HEK293 (cell line): ENCODE measurements around the gene ANKRD44.

Experiments
- CTCF ChIA-PET: fragments of 350-600 bp; formaldehyde crosslinking; extraction: SDS; loops from one replicate; lab custom pipeline; 2021; ENCODE audit warnings: antibody characterized with exemption; lab: Yijun Ruan, JAX
- POLR2A ChIA-PET: fragments of 300-600 bp; formaldehyde crosslinking; extraction: SDS; loops from one replicate; lab custom pipeline; 2020; ENCODE audit warnings: antibody characterized with exemption, inconsistent platforms; lab: Yijun Ruan, JAX
- H3K27ac ChIP-seq: fragments of 200-500 bp; sonication (Bioruptor generic); 2 replicates; pipeline ENCODE4 v1.5.1; 2014; ENCODE audit warnings: low read depth, low read length, control low read depth, inconsistent platforms; ENCODE audit errors: extremely low read depth
- H3K36me3 ChIP-seq, 2 experiments: fragments of 200-500 bp in 1 of 2; sonication (Bioruptor generic) in 1 of 2; 1 replicate in 1 of 2; 2 replicates in 1 of 2; pipeline ENCODE4 v1.5.1; 2014 to 2017; ENCODE audit warnings: inconsistent platforms in 2 of 2, low read length in 2 of 2; ENCODE audit not compliant: control insufficient read depth in 2 of 2, insufficient read depth in 1 of 2
- H3K4me1 ChIP-seq: fragments of 200-500 bp; sonication (Bioruptor generic); 2 replicates; pipeline ENCODE4 v1.5.1; 2014; ENCODE audit warnings: mild to moderate bottlenecking, low read length, inconsistent platforms; ENCODE audit not compliant: control insufficient read depth, insufficient read depth
- H3K4me3 ChIP-seq: 2 replicates; pipeline ENCODE4 v1.5.1; 2011; ENCODE audit warnings: low read depth, mild to moderate bottlenecking, control low read depth, low read length, moderate library complexity
- H3K9me3 ChIP-seq: fragments of 200-500 bp; sonication (Bioruptor generic); 2 replicates; pipeline ENCODE4 v1.5.1; 2014; ENCODE audit warnings: low read depth, low read length, inconsistent platforms; ENCODE audit not compliant: control insufficient read depth, insufficient read depth
- AEBP2 ChIP-seq: fragments of 450-650 bp; formaldehyde crosslinking; IDR thresholded peaks from 2 replicates; pipeline ENCODE4 v1.5.1; 2016; ENCODE audit warnings: missing biosample characterization, missing genetic modification characterization, borderline replicate concordance
- KLF9 ChIP-seq: fragments of 450-650 bp; formaldehyde crosslinking; IDR thresholded peaks from 2 replicates; pipeline ENCODE4 v1.5.1; 2016; ENCODE audit warnings: missing biosample characterization, missing genetic modification characterization, low read depth
- OVOL3 ChIP-seq: fragments of 450-650 bp; formaldehyde crosslinking; IDR thresholded peaks from 2 replicates; pipeline ENCODE4 v1.5.1; 2016; ENCODE audit warnings: missing biosample characterization, missing genetic modification characterization
- SP3 ChIP-seq: fragments of 450-650 bp; formaldehyde crosslinking; IDR thresholded peaks from 2 replicates; pipeline ENCODE4 v1.5.1; 2016; ENCODE audit warnings: missing biosample characterization, missing genetic modification characterization
- TRIM28 ChIP-seq: IDR thresholded peaks from 2 replicates; pipeline ENCODE4 v1.6.1; 2011; ENCODE audit warnings: low read length, control low read depth, borderline replicate concordance
- YY1 ChIP-seq: fragments of 450-650 bp; formaldehyde crosslinking; IDR thresholded peaks from 2 replicates; pipeline ENCODE4 v1.5.1; 2018; ENCODE audit warnings: missing biosample characterization, missing genetic modification characterization
- YY2 ChIP-seq: fragments of 450-650 bp; formaldehyde crosslinking; IDR thresholded peaks from 2 replicates; pipeline ENCODE4 v1.5.1; 2016; ENCODE audit warnings: missing biosample characterization, missing genetic modification characterization
- ZBTB1 ChIP-seq: fragments of 450-650 bp; formaldehyde crosslinking; IDR thresholded peaks from 2 replicates; pipeline ENCODE4 v1.5.1; 2016; ENCODE audit warnings: missing biosample characterization, missing genetic modification characterization
- ZFP37 ChIP-seq: fragments of 450-650 bp; formaldehyde crosslinking; IDR thresholded peaks from 2 replicates; pipeline ENCODE4 v1.5.1; 2016; ENCODE audit warnings: missing biosample characterization, missing genetic modification characterization
- ZFP69B ChIP-seq: fragments of 450-650 bp; formaldehyde crosslinking; IDR thresholded peaks from 2 replicates; pipeline ENCODE4 v1.5.1; 2016; ENCODE audit warnings: missing biosample characterization, missing genetic modification characterization
- ZNF121 ChIP-seq: fragments of 450-650 bp; formaldehyde crosslinking; IDR thresholded peaks from 2 replicates; pipeline ENCODE4 v1.5.1; 2016; ENCODE audit warnings: missing biosample characterization, missing genetic modification characterization
- ZNF140 ChIP-seq: fragments of 450-650 bp; formaldehyde crosslinking; IDR thresholded peaks from 2 replicates; pipeline ENCODE4 v1.5.1; 2016; ENCODE audit warnings: missing biosample characterization, missing genetic modification characterization
- ZNF16 ChIP-seq: fragments of 450-650 bp; formaldehyde crosslinking; IDR thresholded peaks from 2 replicates; pipeline ENCODE4 v1.5.1; 2016; ENCODE audit warnings: low read depth, missing biosample characterization, missing genetic modification characterization
- ZNF175 ChIP-seq: fragments of 450-650 bp; formaldehyde crosslinking; IDR thresholded peaks from 2 replicates; pipeline ENCODE4 v1.5.1; 2016; ENCODE audit warnings: missing biosample characterization, missing genetic modification characterization
- ZNF23 ChIP-seq: fragments of 450-650 bp; formaldehyde crosslinking; IDR thresholded peaks from 2 replicates; pipeline ENCODE4 v1.5.1; 2016; ENCODE audit warnings: missing biosample characterization, missing genetic modification characterization, borderline replicate concordance
- ZNF335 ChIP-seq: fragments of 450-650 bp; formaldehyde crosslinking; conservative IDR thresholded peaks from 2 replicates; pipeline ENCODE4 v1.5.1; 2016; ENCODE audit warnings: missing biosample characterization, missing genetic modification characterization
- ZNF423 ChIP-seq: fragments of 450-650 bp; formaldehyde crosslinking; IDR thresholded peaks from 2 replicates; pipeline ENCODE4 v1.5.1; 2016; ENCODE audit warnings: missing biosample characterization, missing genetic modification characterization
- ZNF449 ChIP-seq: fragments of 450-650 bp; formaldehyde crosslinking; IDR thresholded peaks from 2 replicates; pipeline ENCODE4 v1.5.1; 2017; ENCODE audit warnings: missing biosample characterization, mild to moderate bottlenecking, missing genetic modification characterization, moderate library complexity
- ZNF518A ChIP-seq: fragments of 450-650 bp; formaldehyde crosslinking; conservative IDR thresholded peaks from 2 replicates; pipeline ENCODE4 v1.5.1; 2016; ENCODE audit warnings: low read depth, missing biosample characterization, missing genetic modification characterization
- ZNF558 ChIP-seq: fragments of 450-650 bp; formaldehyde crosslinking; IDR thresholded peaks from 2 replicates; pipeline ENCODE4 v1.5.1; 2016; ENCODE audit warnings: missing biosample characterization, missing genetic modification characterization
- ZNF596 ChIP-seq: fragments of 450-650 bp; IDR thresholded peaks from 2 replicates; pipeline ENCODE4 v1.5.0; 2018; ENCODE audit warnings: missing biosample characterization, mild to moderate bottlenecking, missing genetic modification characterization, moderate library complexity
- ZNF623 ChIP-seq: fragments of 450-650 bp; formaldehyde crosslinking; IDR thresholded peaks from 2 replicates; pipeline ENCODE4 v1.5.1; 2016; ENCODE audit warnings: missing biosample characterization, missing genetic modification characterization
- ZNF629 ChIP-seq: fragments of 450-650 bp; formaldehyde crosslinking; IDR thresholded peaks from 2 replicates; pipeline ENCODE4 v1.5.1; 2017; ENCODE audit warnings: missing biosample characterization, missing genetic modification characterization
- ZNF660 ChIP-seq: fragments of 450-650 bp; IDR thresholded peaks from 2 replicates; pipeline ENCODE4 v1.5.1; 2018; ENCODE audit warnings: missing biosample characterization, mild to moderate bottlenecking, missing genetic modification characterization
- ZNF664 ChIP-seq: fragments of 450-650 bp; formaldehyde crosslinking; IDR thresholded peaks from 2 replicates; pipeline ENCODE4 v1.5.1; 2016; ENCODE audit warnings: missing biosample characterization, missing genetic modification characterization
- ZNF707 ChIP-seq: fragments of 450-650 bp; formaldehyde crosslinking; IDR thresholded peaks from 2 replicates; pipeline ENCODE4 v1.5.1; 2016; ENCODE audit warnings: missing biosample characterization, missing genetic modification characterization
- ZSCAN23 ChIP-seq: fragments of 450-650 bp; formaldehyde crosslinking; IDR thresholded peaks from 2 replicates; pipeline ENCODE4 v1.5.1; 2016; ENCODE audit warnings: missing biosample characterization, missing genetic modification characterization

Gene ANKRD44

GRCh38 chr2:196965651-196966050, 344.9 kb downstream of the ANKRD44 start:
- TF ChIP-seq YY2 (tag by site-specific recombination) (no peak), ZNF449 (tag by site-specific recombination) (no peak), ZNF629 (no peak), ZNF518A (tag by site-specific recombination) (no peak), ZNF121 (tag by site-specific recombination) (no peak), ZNF335 (no peak), ZNF23 (tag by site-specific recombination) (no peak), ZNF140 (tag by site-specific recombination) (no peak), ZBTB1 (no peak), YY1 (no peak)
- Histone ChIP-seq H3K4me3 (no peak overlapping the region), H3K36me3 (no peaks in the 10 kb centered on the region), H3K27ac (no peak overlapping the region), H3K9me3 (no peaks in the 10 kb centered on the region), H3K4me1 (peaks cover 5% of the 10 kb centered on the region; the same call in 1 of the 2 replicates)
- ChIA-PET CTCF (interaction anchor here (0.8 to 0.9 kb wide), 2 partner anchors 89 to 124 kb away, joined by 3 read pairs; no protein-coding TSS in a partner anchor), POLR2A (no interaction called here)

- POLR2A ChIA-PET = no interaction called here
- CTCF ChIA-PET = no interaction called here
- H3K36me3 ChIP-seq = no peaks in the 10 kb centered on the region
- no peak overlapping the region for H3K4me3 ChIP-seq
- no peaks in the 10 kb centered on the region for H3K9me3 ChIP-seq
- peaks cover 5% of the 10 kb centered on the region; the same call in 1 of the 2 replicates for H3K4me1 ChIP-seq
- no peak overlapping the region for H3K27ac ChIP-seq
- TF ChIP-seq ZNF423 (tag by site-specific recombination) (no peak), ZFP37 (tag by site-specific recombination) (no peak), AEBP2 (tag by site-specific recombination) (no peak), ZSCAN23 (tag by site-specific recombination) (no peak), TRIM28 (no peak)
- TF ChIP-seq, all 188 proteins: peak for 0
Measured at GRCh38 chr2:196963961-196964360, 346.6 kb downstream of the ANKRD44 start.

GRCh38 chr2:196963043-196963442, 347.5 kb downstream of the ANKRD44 start:
- CTCF ChIA-PET = no interaction called here
- no peak overlapping the region for H3K27ac ChIP-seq
- H3K9me3 ChIP-seq = no peaks in the 10 kb centered on the region
- TF ChIP-seq ZNF623 (tag by site-specific recombination) = no peak
- TF ChIP-seq KLF9 (tag by site-specific recombination) = no peak
- TF ChIP-seq ZNF175 (tag by site-specific recombination) = no peak
- TF ChIP-seq SP3 (tag by site-specific recombination) = no peak
- TF ChIP-seq ZNF558 (tag by site-specific recombination) = no peak
- TF ChIP-seq ZNF664 (tag by site-specific recombination) = no peak
- TF ChIP-seq ZNF660 (tag by site-specific recombination) = no peak
- no peak for TF ChIP-seq ZNF16 (tag by site-specific recombination)
- TF ChIP-seq ZFP69B = no peak
- no peak for TF ChIP-seq ZFP37 (tag by site-specific recombination)
- TF ChIP-seq ZNF707 (tag by site-specific recombination) = no peak
- no peak for TF ChIP-seq OVOL3 (tag by site-specific recombination)
- TF ChIP-seq ZNF596 (tag by site-specific recombination) = no peak
- TF ChIP-seq, all 188 proteins: peak for 0
- Histone ChIP-seq H3K4me3 (no peak overlapping the region), H3K4me1 (peaks cover 5% of the 10 kb centered on the region; the same call in 1 of the 2 replicates), H3K36me3 (no peaks in the 10 kb centered on the region)
- POLR2A ChIA-PET = no interaction called here
